ENCODE data around the gene PTPRE. TPM values are rescaled to one million over a fixed set of nuclear protein-coding genes. Genes with fewer than 3 reads are reported as not detected.

Gene PTPRE
- total and polyA plus RNA-seq, 10 of the 15 experiments (the other 5 are each of a cell fraction or from before 2014, with no cell fraction given), result 2.9 to 7.6 (median 5.8) TPM

DNA sequence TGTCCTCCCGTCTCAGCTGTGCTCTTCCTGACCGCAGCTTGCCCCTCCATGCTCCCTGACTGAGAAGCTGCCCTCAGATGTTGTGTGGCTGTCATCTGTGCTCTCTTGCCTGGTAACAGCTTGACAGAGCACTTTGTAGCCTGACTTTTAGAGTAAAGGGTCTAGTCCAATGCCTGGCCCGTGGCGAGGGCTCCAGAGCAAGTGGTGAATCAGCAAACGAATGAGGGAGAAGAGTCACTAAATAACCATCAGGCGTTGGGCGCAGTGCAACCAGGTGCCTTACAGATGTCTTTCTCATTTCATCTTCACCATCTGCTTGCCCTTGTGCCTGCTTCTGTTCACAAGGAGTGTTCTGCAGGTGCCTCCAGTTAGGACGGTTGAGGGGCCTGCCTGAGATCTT is 173.7 kb downstream of the PTPRE start (continued):
- TF ChIP-seq LARP7 (IDR thresholded peaks at IDR 0.05) (no peak), POLR2AphosphoS5 (IDR thresholded peaks at IDR 0.05; ENCODE audit: low read length) (no peak), IKZF1 (conservative IDR thresholded peaks at IDR 0.05) (no peak), NR2F1 (conservative IDR thresholded peaks at IDR 0.05) (no peak), POLR2AphosphoS2 (IDR thresholded peaks at IDR 0.05; ENCODE audit: low read depth, low read length) (no peak)

DNA sequence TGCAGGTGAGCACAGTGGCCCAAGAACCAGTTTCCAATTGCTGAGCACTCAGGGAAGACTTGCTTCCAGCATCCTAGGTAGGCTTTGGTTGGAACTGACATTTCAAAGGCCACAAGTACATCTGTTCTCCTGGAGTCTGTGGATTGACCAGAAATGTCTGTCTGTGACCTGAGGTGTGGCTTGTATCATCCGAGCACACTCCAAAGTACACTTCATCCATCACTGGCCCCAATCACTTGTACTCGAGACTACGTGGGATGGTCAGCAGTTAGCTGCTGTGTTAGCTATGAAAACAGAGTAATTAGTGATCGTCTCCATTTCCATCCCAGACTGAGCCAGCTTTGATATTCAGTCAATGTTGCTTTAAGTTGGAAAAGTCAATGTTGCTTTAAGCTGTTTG is 174.3 kb downstream of the PTPRE start:
- no peak for DNase-seq (ENCODE audit: low read depth, low spot score)
- Histone ChIP-seq H3K4me2 (ENCODE audit: control insufficient read depth, insufficient read depth) (no peak overlapping the region), H3K36me3 (ENCODE audit: control insufficient read depth in 2 of 2, insufficient read depth in 2 of 2, low read length in 1 of 2) (peaks cover 0 to 3% of the 10 kb centered on the region in 2 experiments; a peak in 3 of 4 replicates), H4K20me1 (ENCODE audit: control insufficient read depth, insufficient read depth) (no peaks in the 10 kb centered on the region), H3K9ac (ENCODE audit: control insufficient read depth, insufficient read depth, low read length) (no peak overlapping the region), H3K4me3 (no peak overlapping the region), H3K27ac (ENCODE audit: control insufficient read depth, insufficient read depth) (no peak overlapping the region), H2AFZ (ENCODE audit: control insufficient read depth, low read depth, low read length) (no peak overlapping the region), H3K9me3 (replicated peaks; ENCODE audit: control insufficient read depth, insufficient read depth, low read length) (no peaks in the 10 kb centered on the region), H3K4me1 (ENCODE audit: control insufficient read depth, insufficient read depth, low read length) (no peaks in the 10 kb centered on the region), H3K27me3 (replicated peaks in 1 of 2; ENCODE audit: control insufficient read depth in 2 of 2, insufficient read depth in 2 of 2, low read length in 1 of 2) (no peaks in the 10 kb centered on the region), H3K79me2 (ENCODE audit: control insufficient read depth, insufficient read depth, low read length) (no peaks in the 10 kb centered on the region)
- ATAC-seq, result no peak
- 80% methylated on average over 4 of the region's 4 CpGs for WGBS (ENCODE audit: insufficient coverage, insufficient replicate concordance, low lambda C conversion rate, missing lambda C conversion rate)
- ChIA-PET POLR2A (no interaction called here), SMC1A (ENCODE audit: uncharacterized antibody, unreplicated experiment) (interaction anchor here (0.7 to 1.2 kb wide), 3 partner anchors 17 to 46 kb away, joined by 3 to 4 read pairs (median 3); no protein-coding TSS in a partner anchor), RAD21 (ENCODE audit: unreplicated experiment) (interaction anchor here (1.1 kb wide), 1 partner anchor 19 kb away, joined by 3 read pairs; no protein-coding TSS in a partner anchor), CTCF (interaction anchor here (0.8 to 3.6 kb wide), 4 partner anchors 9 to 69 kb away, joined by 4 to 25 read pairs (median 6); no protein-coding TSS in a partner anchor)
- TF ChIP-seq, protein P1, sequence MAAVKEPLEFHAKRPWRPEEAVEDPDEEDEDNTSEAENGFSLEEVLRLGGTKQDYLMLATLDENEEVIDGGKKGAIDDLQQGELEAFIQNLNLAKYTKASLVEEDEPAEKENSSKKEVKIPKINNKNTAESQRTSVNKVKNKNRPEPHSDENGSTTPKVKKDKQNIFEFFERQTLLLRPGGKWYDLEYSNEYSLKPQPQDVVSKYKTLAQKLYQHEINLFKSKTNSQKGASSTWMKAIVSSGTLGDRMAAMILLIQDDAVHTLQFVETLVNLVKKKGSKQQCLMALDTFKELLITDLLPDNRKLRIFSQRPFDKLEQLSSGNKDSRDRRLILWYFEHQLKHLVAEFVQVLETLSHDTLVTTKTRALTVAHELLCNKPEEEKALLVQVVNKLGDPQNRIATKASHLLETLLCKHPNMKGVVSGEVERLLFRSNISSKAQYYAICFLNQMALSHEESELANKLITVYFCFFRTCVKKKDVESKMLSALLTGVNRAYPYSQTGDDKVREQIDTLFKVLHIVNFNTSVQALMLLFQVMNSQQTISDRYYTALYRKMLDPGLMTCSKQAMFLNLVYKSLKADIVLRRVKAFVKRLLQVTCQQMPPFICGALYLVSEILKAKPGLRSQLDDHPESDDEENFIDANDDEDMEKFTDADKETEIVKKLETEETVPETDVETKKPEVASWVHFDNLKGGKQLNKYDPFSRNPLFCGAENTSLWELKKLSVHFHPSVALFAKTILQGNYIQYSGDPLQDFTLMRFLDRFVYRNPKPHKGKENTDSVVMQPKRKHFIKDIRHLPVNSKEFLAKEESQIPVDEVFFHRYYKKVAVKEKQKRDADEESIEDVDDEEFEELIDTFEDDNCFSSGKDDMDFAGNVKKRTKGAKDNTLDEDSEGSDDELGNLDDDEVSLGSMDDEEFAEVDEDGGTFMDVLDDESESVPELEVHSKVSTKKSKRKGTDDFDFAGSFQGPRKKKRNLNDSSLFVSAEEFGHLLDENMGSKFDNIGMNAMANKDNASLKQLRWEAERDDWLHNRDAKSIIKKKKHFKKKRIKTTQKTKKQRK (IDR thresholded peaks at IDR 0.05; ENCODE audit: low read depth, low read length), result no peak
- no peak for TF ChIP-seq ZBED1 (IDR thresholded peaks at IDR 0.05; ENCODE audit: borderline replicate concordance)
- TF ChIP-seq, protein P2, sequence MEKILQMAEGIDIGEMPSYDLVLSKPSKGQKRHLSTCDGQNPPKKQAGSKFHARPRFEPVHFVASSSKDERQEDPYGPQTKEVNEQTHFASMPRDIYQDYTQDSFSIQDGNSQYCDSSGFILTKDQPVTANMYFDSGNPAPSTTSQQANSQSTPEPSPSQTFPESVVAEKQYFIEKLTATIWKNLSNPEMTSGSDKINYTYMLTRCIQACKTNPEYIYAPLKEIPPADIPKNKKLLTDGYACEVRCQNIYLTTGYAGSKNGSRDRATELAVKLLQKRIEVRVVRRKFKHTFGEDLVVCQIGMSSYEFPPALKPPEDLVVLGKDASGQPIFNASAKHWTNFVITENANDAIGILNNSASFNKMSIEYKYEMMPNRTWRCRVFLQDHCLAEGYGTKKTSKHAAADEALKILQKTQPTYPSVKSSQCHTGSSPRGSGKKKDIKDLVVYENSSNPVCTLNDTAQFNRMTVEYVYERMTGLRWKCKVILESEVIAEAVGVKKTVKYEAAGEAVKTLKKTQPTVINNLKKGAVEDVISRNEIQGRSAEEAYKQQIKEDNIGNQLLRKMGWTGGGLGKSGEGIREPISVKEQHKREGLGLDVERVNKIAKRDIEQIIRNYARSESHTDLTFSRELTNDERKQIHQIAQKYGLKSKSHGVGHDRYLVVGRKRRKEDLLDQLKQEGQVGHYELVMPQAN (conservative IDR thresholded peaks at IDR 0.05), result no peak
- TF ChIP-seq TARDBP (IDR thresholded peaks at IDR 0.05; ENCODE audit: borderline replicate concordance), result no peak
- intact Hi-C loops (cut with micrococcal nuclease; ENCODE audit: unreplicated experiment), result no loop called here
- in situ Hi-C loops (cut with MboI), result no loop called here
- FAIRE-seq, result no peak
- no TSS peak for BruUV-seq (replicated peaks)
